ENCODE measurements around the gene ZBED1.

DNA sequence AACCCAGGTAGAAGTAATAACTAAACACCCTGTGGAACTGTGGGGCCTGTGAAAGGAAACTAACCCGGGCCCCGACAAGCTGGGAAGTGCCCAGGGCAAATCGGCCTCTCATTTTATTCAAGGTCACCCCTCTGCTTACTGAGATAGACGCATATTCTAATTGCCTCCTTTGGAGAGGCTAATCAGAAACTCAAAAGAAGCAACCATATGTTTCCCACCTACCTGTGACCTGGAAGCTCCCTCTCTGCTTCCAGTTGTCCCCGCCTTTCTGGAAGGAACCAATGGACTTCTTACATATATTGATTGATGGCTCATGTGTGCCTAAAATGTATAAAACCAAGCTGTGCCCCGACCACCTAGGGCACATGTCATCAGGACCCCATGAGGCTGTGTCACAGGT, 23.1 kb upstream of the ZBED1 start:
- TF ChIP-seq, protein P1, sequence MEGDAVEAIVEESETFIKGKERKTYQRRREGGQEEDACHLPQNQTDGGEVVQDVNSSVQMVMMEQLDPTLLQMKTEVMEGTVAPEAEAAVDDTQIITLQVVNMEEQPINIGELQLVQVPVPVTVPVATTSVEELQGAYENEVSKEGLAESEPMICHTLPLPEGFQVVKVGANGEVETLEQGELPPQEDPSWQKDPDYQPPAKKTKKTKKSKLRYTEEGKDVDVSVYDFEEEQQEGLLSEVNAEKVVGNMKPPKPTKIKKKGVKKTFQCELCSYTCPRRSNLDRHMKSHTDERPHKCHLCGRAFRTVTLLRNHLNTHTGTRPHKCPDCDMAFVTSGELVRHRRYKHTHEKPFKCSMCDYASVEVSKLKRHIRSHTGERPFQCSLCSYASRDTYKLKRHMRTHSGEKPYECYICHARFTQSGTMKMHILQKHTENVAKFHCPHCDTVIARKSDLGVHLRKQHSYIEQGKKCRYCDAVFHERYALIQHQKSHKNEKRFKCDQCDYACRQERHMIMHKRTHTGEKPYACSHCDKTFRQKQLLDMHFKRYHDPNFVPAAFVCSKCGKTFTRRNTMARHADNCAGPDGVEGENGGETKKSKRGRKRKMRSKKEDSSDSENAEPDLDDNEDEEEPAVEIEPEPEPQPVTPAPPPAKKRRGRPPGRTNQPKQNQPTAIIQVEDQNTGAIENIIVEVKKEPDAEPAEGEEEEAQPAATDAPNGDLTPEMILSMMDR (conservative IDR thresholded peaks at IDR 0.05 in 1 of 2, IDR thresholded peaks at IDR 0.05 in 1 of 2; ENCODE audit: low read depth in 1 of 2, low read length in 2 of 2): no peak
- no peak for TF ChIP-seq EZH2 (IDR thresholded peaks at IDR 0.05; ENCODE audit: low read length, missing control alignments)
